Fibroblast of lung (primary cell): ENCODE results near the gene DNAL4. TPM values are rescaled to one million over a fixed set of nuclear protein-coding genes. Genes with fewer than 3 reads are reported as not detected.

Experiments used
- DNase-seq, 2 donors: peaks; one replicate each; pipeline versions ENCODE4 v3.0.0 to v3.0.0-alpha.2; 2010; ENCODE audit warnings: low read depth in 2 of 2
- H2AFZ ChIP-seq: 2 replicates; pipeline ENCODE4 v1.5.1; 2012; ENCODE audit warnings: low read length, control low read depth, inconsistent platforms
- H3K27ac ChIP-seq: 2 replicates; pipeline ENCODE4 v1.5.1; 2011; ENCODE audit warnings: low read length, control low read depth; ENCODE audit not compliant: insufficient read depth
- H3K27me3 ChIP-seq: 2 replicates; pipeline ENCODE4 v1.5.1; 2011; ENCODE audit warnings: mild to moderate bottlenecking, low read length; ENCODE audit not compliant: control insufficient read depth, insufficient read depth
- H3K36me3 ChIP-seq: 2 replicates; pipeline ENCODE4 v1.5.1; 2011; ENCODE audit warnings: low read length; ENCODE audit not compliant: control insufficient read depth, insufficient read depth
- H3K4me1 ChIP-seq: 2 replicates; pipeline ENCODE4 v1.5.1; 2011; ENCODE audit warnings: low read length; ENCODE audit not compliant: control insufficient read depth, insufficient read depth; ENCODE audit errors: extremely low read depth
- H3K4me2 ChIP-seq: 2 replicates; pipeline ENCODE4 v1.5.1; 2011; ENCODE audit warnings: low read length, control low read depth; ENCODE audit not compliant: insufficient read depth; ENCODE audit errors: extremely low read depth
- H3K4me3 ChIP-seq, 4 experiments: fragments of 200-600 bp in 1 of 4; sonication (generic) in 1 of 4; replicated peaks in 1 of 4; 2 replicates each; pipeline ENCODE4 v1.5.1; 2011 to 2016; ENCODE audit warnings: low read length in 4 of 4, low read depth in 3 of 4, mild to moderate bottlenecking in 3 of 4, control low read depth in 2 of 4, inconsistent platforms in 1 of 4, mixed read lengths in 1 of 4; ENCODE audit not compliant: insufficient read depth in 1 of 4; ENCODE audit errors: control extremely low read depth in 1 of 4
- H3K79me2 ChIP-seq: 2 replicates; pipeline ENCODE4 v1.5.1; 2012; ENCODE audit warnings: mild to moderate bottlenecking, low read length, inconsistent platforms; ENCODE audit not compliant: control insufficient read depth, insufficient read depth
- H3K9ac ChIP-seq: 2 replicates; pipeline ENCODE4 v1.5.1; 2011; ENCODE audit warnings: mild to moderate bottlenecking, low read length, control low read depth; ENCODE audit not compliant: insufficient read depth
- H3K9me3 ChIP-seq: 2 replicates; pipeline ENCODE4 v1.5.1; 2012; ENCODE audit warnings: low read depth, low read length; ENCODE audit not compliant: control insufficient read depth, insufficient read depth
- H4K20me1 ChIP-seq: 2 replicates; pipeline ENCODE4 v1.5.1; 2011; ENCODE audit warnings: low read length; ENCODE audit not compliant: control insufficient read depth, insufficient read depth; ENCODE audit errors: extremely low read depth
- CTCF ChIP-seq, 2 donors: IDR thresholded peaks in 1 of 2; conservative IDR thresholded peaks in 1 of 2; 1 replicate in 1 of 2; 2 replicates in 1 of 2; pipeline ENCODE4 v1.5.1; 2011 to 2012; ENCODE audit warnings: low read length in 2 of 2, control low read depth in 1 of 2, inconsistent platforms in 1 of 2, low read depth in 1 of 2, mild to moderate bottlenecking in 1 of 2
- EZH2 ChIP-seq: IDR thresholded peaks from 2 replicates; pipeline ENCODE4 v1.5.1; 2012; ENCODE audit warnings: low read length, control low read depth, mild to moderate bottlenecking; ENCODE audit errors: missing control alignments
- polyA plus RNA-seq, 2 donors: library from polyadenylated mRNA; depleted of rRNA in 1 of 2; stranded (reverse) in 1 of 2; unstranded in 1 of 2; fragments of >200 nt; gene quantifications; 2 replicates each; pipeline ENCODE4 v1.2.1, GENCODE V29; 2011 to 2012; ENCODE audit warnings: missing spikeins in 1 of 2
- total RNA-seq: library from RNA; depleted of rRNA; stranded (reverse); fragments of >200 nt; gene quantifications from 2 replicates; pipeline ENCODE4 v1.2.1, GENCODE V29; 2014

Gene DNAL4
- total and polyA plus RNA-seq, 2 donors (not counting 1 experiment from before 2014, with no cell fraction given) = 13.3 to 25.1 TPM

- TF ChIP-seq CTCF (conservative IDR thresholded peaks at IDR 0.05 in 1 of 2, IDR thresholded peaks at IDR 0.05 in 1 of 2; ENCODE audit: low read depth in 1 of 2, low read length in 2 of 2) (no peak), EZH2 (no peak)
- Histone ChIP-seq H3K9me3 (no peaks in the 10 kb centered on the region), H3K36me3 (no peaks in the 10 kb centered on the region), H3K4me1 (no peaks in the 10 kb centered on the region), H2AFZ (no peak overlapping the region), H3K27me3 (no peaks in the 10 kb centered on the region), H3K4me3 (no peak overlapping the region), H3K9ac (no peak overlapping the region), H3K4me2 (no peak overlapping the region), H3K79me2 (no peaks in the 10 kb centered on the region), H4K20me1 (no peaks in the 10 kb centered on the region), H3K27ac (no peak overlapping the region)
- no peak for DNase-seq
Observed at GRCh38 chr22:38826386-38826785, 32.4 kb upstream of the DNAL4 start.

GRCh38 chr22:38824585-38824984 lies 30.6 kb upstream of the DNAL4 start:
- no peak overlapping the region for H3K4me3 ChIP-seq
- TF ChIP-seq EZH2 (no peak), CTCF (conservative IDR thresholded peaks at IDR 0.05 in 1 of 2, IDR thresholded peaks at IDR 0.05 in 1 of 2; ENCODE audit: low read depth in 1 of 2, low read length in 2 of 2) (peak; percentile 35 to 70)
- no peaks in the 10 kb centered on the region for H4K20me1 ChIP-seq
- no peaks in the 10 kb centered on the region for H3K4me1 ChIP-seq
- no peak overlapping the region for H3K27ac ChIP-seq
- no peak overlapping the region for H2AFZ ChIP-seq
- no peaks in the 10 kb centered on the region for H3K36me3 ChIP-seq
- no peak overlapping the region for H3K9ac ChIP-seq
- DNase-seq = peak; percentile 62 to 75
- peaks cover 2% of the 10 kb centered on the region for H3K27me3 ChIP-seq
- no peak overlapping the region for H3K4me2 ChIP-seq
- H3K9me3 ChIP-seq = no peaks in the 10 kb centered on the region
- H3K79me2 ChIP-seq = no peaks in the 10 kb centered on the region

- no peaks in the 10 kb centered on the region for H3K4me1 ChIP-seq
- TF ChIP-seq EZH2 (no peak), CTCF (conservative IDR thresholded peaks at IDR 0.05 in 1 of 2, IDR thresholded peaks at IDR 0.05 in 1 of 2; ENCODE audit: low read depth in 1 of 2, low read length in 2 of 2) (no peak)
- no peak overlapping the region for H3K4me2 ChIP-seq
- DNase-seq = no peak
- peaks cover 1% of the 10 kb centered on the region for H4K20me1 ChIP-seq
- H3K27ac ChIP-seq = no peak overlapping the region
- H2AFZ ChIP-seq = no peak overlapping the region
- H3K27me3 ChIP-seq = peaks cover 3% of the 10 kb centered on the region
- H3K79me2 ChIP-seq = no peaks in the 10 kb centered on the region
- H3K9me3 ChIP-seq = no peaks in the 10 kb centered on the region
- H3K9ac ChIP-seq = no peak overlapping the region
- H3K36me3 ChIP-seq = no peaks in the 10 kb centered on the region
- no peak overlapping the region for H3K4me3 ChIP-seq
Observed at GRCh38 chr22:38823637-38824036, 29.7 kb upstream of the DNAL4 start.
